BJ (cell line): Measurements from ENCODE around the gene MRGPRX2. TPM values are rescaled to one million over a fixed set of nuclear protein-coding genes. Genes with fewer than 3 reads are reported as not detected.

Experiments used
- CTCF ChIA-PET: fragments of 350-600 bp; formaldehyde crosslinking; extraction: SDS; loops from one replicate; lab custom pipeline; 2021; ENCODE audit warnings: antibody characterized with exemption, inconsistent platforms; lab: Yijun Ruan, JAX
- POLR2A ChIA-PET: fragments of 300-600 bp; sonication (Branson Sonifier 250); formaldehyde crosslinking; extraction: SDS; loops from one replicate; lab custom pipeline; 2021; ENCODE audit warnings: antibody characterized with exemption; lab: Charles Lee
- DNase-seq: peaks from one replicate; pipeline ENCODE4 v3.0.0-alpha.2; 2011; ENCODE audit warnings: low read depth
- H3K27me3 ChIP-seq: 2 replicates; pipeline ENCODE4 v1.6.0; 2011; ENCODE audit warnings: low read length; ENCODE audit not compliant: control insufficient read depth, insufficient read depth
- H3K36me3 ChIP-seq: 2 replicates; pipeline ENCODE4 v1.5.1; 2011; ENCODE audit warnings: low read length; ENCODE audit not compliant: control insufficient read depth, insufficient read depth
- H3K4me3 ChIP-seq: 2 replicates; pipeline ENCODE4 v1.5.1; 2011; ENCODE audit warnings: low read depth, mild to moderate bottlenecking, control low read depth, low read length
- polyA plus RNA-seq: library from polyadenylated mRNA; depleted of rRNA; stranded (reverse); fragments of >200 nt; gene quantifications from 2 replicates; pipeline ENCODE4 v1.2.3, GENCODE V29; 2011
- TF ChIP-seq, protein P1 (sequence below): IDR thresholded peaks from 2 replicates; pipeline ENCODE4 v1.5.1; 2011; ENCODE audit warnings: low read depth, mild to moderate bottlenecking, control low read depth, inconsistent platforms, low read length, moderate library complexity; ENCODE audit not compliant: insufficient read depth

MRGPRX2 gene
- polyA plus RNA-seq, 1 experiment, result not detected

DNA sequence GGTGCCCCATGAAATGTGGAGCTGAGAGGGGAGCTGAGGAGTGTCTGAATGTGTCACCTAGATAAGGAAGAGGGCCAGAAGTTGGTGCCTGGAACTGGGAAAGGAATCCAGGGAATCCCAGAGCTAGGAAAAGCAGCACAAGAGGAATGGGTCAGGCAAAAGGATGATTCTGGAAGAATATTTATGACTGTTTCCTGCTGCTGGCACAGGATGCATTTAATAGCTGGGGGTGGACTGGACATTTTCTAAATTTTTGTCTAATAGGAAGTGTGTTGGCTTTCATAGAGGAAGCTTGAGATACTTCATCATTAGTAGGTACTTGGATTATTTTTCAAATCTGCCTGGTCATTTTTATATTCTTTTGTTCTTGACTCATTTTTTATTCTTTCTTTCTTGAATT lies 17.4 kb upstream of the MRGPRX2 start:
- no peaks in the 10 kb centered on the region for H3K27me3 ChIP-seq
- POLR2A ChIA-PET, result no interaction called here
- CTCF ChIA-PET, result interaction anchor here (0.6 to 2.7 kb wide), 20 partner anchors 10 to 852 kb away, joined by 3 to 11 read pairs (median 5); partner anchors contain the start of genes MRGPRX2 and ZDHHC13
- DNase-seq, result no peak
- no peak overlapping the region for H3K4me3 ChIP-seq
- TF ChIP-seq, protein P1, sequence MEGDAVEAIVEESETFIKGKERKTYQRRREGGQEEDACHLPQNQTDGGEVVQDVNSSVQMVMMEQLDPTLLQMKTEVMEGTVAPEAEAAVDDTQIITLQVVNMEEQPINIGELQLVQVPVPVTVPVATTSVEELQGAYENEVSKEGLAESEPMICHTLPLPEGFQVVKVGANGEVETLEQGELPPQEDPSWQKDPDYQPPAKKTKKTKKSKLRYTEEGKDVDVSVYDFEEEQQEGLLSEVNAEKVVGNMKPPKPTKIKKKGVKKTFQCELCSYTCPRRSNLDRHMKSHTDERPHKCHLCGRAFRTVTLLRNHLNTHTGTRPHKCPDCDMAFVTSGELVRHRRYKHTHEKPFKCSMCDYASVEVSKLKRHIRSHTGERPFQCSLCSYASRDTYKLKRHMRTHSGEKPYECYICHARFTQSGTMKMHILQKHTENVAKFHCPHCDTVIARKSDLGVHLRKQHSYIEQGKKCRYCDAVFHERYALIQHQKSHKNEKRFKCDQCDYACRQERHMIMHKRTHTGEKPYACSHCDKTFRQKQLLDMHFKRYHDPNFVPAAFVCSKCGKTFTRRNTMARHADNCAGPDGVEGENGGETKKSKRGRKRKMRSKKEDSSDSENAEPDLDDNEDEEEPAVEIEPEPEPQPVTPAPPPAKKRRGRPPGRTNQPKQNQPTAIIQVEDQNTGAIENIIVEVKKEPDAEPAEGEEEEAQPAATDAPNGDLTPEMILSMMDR, result no peak
- H3K36me3 ChIP-seq, result no peaks in the 10 kb centered on the region

DNA sequence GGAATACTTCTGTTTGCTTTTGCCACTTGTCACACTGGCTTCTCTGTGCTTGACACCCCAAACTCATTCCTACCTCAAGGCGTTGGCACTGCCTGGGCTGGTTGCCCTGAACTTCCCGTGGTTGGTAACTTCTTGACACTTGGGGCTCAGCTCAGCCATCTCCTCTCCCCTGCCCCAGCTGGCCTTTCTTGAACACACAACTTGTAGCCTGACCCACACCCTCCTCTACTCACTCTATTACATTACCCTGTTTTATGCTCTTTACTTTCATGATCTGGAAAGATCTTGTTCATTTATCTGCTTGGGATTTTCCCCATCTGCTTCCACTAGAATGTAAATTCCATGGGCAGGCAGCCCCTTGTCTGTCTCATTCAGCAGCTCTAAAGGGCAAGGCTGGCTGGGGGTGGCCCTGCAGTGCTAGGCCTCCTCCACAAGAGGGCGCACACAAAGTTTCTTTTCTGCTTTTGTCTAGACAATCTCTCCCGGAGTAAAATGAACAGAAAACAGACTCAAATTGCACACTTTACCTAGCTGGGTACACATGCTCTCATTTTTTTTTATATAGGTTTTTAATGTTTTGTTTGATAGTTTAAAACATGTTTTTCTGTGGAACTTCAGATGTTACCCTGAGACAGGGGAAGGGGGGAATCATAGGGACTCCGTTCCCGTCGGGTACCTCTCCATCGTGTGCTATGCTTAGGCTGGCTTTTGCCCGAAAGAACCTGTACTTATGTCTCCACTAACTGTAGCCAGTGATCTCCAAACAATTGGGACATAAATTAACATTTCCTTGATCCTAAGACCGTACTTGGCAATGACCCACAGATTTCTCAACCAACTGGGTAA lies 16.4 kb upstream of the MRGPRX2 start:
- H3K4me3 ChIP-seq, result no peak overlapping the region
- TF ChIP-seq, protein P1, result peak; percentile 99
- no peaks in the 10 kb centered on the region for H3K36me3 ChIP-seq
- ChIA-PET CTCF (interaction anchor here (0.5 to 3.0 kb wide), 36 partner anchors 9 to 1350 kb away, joined by 3 to 11 read pairs (median 4); partner anchors contain the start of genes MRGPRX2 and ZDHHC13), POLR2A (no interaction called here)
- H3K27me3 ChIP-seq, result no peaks in the 10 kb centered on the region
- no peak for DNase-seq

DNA sequence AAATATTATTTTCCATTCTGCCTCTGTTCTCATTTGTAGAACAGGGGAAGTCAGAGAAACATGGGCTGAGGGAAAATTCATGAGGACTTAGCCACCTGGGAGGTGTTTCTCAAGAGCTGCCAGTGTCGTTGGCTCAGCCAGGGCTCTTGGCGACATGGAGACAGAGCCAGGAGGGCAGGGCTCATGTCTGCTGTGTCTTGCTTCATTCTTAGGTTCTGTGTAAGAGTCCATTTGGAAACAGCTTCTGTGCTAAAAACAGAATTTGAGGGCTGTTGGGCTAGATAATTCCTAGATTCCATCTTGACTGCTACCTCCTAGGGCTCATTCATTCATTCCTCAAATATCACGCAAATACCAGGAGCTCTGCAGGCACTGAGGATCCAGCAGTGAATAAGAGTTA lies 15.1 kb upstream of the MRGPRX2 start:
- POLR2A ChIA-PET, result no interaction called here
- TF ChIP-seq, protein P1, result no peak

DNA sequence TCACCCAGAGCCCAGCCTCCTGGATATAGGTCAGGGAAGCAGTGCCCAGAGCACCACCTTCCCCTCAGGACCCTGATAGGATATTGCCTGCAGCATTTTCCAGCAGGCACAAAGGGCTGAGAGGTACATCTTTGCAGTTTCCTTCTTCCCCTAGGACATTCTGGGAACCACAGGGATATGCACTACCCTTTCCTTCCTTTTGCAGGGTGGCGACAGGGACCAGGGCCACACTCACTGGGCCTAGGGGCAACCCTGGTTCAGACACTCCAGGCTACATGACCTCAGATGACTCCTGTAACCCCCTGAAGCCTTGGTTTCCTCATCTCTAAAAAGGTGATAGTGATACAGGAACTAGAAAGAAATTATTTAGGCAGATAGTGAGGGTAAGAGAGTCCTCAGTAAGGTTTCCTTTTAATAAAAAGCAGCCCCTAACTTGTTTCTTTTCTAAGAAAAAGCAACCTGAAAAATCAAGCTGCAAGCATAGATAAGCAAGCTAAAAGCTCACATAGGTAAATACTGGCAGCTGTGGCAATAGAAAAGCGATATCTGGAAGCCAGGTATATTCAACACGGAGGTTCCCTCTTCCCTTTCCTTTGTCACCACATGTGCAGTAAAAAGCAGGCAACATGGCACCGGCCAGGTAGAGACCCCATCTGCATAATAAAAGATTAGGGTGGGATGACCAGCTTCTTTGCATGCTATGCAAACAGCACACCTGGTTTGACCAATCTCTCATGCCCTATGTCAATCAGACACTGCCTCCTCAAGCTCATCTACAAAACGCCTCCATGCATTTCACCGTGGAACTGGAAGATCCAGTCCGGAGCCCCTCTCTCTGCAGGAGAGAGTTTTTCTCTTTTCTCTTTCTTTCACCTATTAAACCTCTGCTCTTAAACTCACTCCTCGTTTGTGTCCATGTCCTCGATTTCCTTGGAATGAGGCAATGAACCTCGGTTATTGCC lies 13.2 kb upstream of the MRGPRX2 start:
- CTCF ChIA-PET, result interaction anchor here (0.5 to 9.5 kb wide), 7 partner anchors 8 to 481 kb away, joined by 3 to 68 read pairs (median 3); partner anchors contain the start of gene MRGPRX2
- TF ChIP-seq, protein P1, result no peak
- POLR2A ChIA-PET, result no interaction called here
- no peaks in the 10 kb centered on the region for H3K36me3 ChIP-seq
- H3K4me3 ChIP-seq, result no peak overlapping the region
- peaks cover 3% of the 10 kb centered on the region; the same call in 1 of the 2 replicates for H3K27me3 ChIP-seq
- DNase-seq, result no peak

More for the DNA sequence above, 15.1 kb upstream of the MRGPRX2 start:
- Histone ChIP-seq H3K36me3 (no peaks in the 10 kb centered on the region), H3K4me3 (no peak overlapping the region), H3K27me3 (no peaks in the 10 kb centered on the region)
- DNase-seq, result no peak
- CTCF ChIA-PET, result interaction anchor here (0.6 to 9.5 kb wide), 8 partner anchors 8 to 479 kb away, joined by 3 to 68 read pairs (median 7); partner anchors contain the start of genes MRGPRX2 and ZDHHC13
